Activated CD8-positive, alpha-beta memory T cell treated with anti-CD3 and anti-CD28 coated beads for 36 hours (primary cell): ENCODE measurements around the gene CENPO. TPM values are rescaled to one million over a fixed set of nuclear protein-coding genes. Genes with fewer than 3 reads are reported as not detected.
"Not testable (repeated sequence)": the region's sequence is repeated elsewhere in the genome, so short reads cannot be mapped to it uniquely, and the experiment has no call there.

Experiments used
- CTCF ChIA-PET: fragments of 350-600 bp; sonication (Branson Sonifier 250); formaldehyde crosslinking; loops from one replicate; lab custom pipeline; 2021; ENCODE audit warnings: antibody characterized with exemption; lab: Charles Lee
- POLR2A ChIA-PET: fragments of 350-600 bp; sonication (Branson Sonifier 250); formaldehyde crosslinking; loops from one replicate; lab custom pipeline; 2021; ENCODE audit warnings: antibody characterized with exemption; lab: Charles Lee
- total RNA-seq, 2 experiments: library from RNA; stranded (reverse); gene quantifications; one replicate each; pipeline ENCODE4 v1.2.3, GENCODE V29; 2021

CENPO gene
- total RNA-seq, 2 experiments from 2014 or later = 47.5 to 49.6 TPM

DNA sequence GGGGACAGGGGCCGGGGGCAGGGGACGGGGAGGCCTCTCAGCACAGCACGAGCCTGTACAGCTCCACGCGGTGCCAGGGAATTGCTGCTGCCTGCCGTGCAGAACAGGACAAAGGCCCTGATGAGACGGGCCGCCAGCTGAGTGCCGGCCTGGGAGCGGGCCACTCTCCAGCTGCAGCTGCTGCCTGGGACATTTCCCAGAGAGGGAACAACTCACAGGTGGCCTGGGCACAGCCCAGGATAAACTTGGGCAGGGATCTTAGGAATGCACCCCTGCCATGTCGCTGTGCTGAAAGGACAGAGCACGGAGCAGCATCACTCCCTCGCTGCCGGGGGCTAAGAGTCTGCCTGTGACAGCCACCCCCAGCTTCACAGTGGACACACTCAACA, 38.8 kb downstream of the CENPO start:
- CTCF ChIA-PET = no interaction called here
- POLR2A ChIA-PET = no interaction called here

DNA sequence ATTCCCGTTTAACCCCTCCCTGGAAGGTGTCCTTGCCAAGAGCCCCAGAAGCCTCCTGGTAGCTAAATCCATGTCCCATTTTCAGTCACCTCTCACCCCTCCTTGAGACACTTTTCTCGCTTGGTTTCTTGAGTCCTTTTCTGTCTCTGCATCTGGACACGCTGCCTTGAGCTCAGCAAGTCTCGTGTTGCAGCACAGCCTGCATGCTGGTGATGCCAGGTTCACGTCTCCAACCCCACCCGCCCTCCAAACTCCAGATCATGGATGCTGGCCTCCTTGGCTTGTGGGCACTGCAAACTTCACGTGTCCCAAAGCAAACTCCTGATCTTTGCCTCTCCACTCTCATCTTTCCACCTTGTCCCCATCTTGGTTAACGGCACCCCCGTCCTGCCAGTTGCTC, 39.3 kb downstream of the CENPO start:
- ChIA-PET CTCF (no interaction called here), POLR2A (no interaction called here)

DNA sequence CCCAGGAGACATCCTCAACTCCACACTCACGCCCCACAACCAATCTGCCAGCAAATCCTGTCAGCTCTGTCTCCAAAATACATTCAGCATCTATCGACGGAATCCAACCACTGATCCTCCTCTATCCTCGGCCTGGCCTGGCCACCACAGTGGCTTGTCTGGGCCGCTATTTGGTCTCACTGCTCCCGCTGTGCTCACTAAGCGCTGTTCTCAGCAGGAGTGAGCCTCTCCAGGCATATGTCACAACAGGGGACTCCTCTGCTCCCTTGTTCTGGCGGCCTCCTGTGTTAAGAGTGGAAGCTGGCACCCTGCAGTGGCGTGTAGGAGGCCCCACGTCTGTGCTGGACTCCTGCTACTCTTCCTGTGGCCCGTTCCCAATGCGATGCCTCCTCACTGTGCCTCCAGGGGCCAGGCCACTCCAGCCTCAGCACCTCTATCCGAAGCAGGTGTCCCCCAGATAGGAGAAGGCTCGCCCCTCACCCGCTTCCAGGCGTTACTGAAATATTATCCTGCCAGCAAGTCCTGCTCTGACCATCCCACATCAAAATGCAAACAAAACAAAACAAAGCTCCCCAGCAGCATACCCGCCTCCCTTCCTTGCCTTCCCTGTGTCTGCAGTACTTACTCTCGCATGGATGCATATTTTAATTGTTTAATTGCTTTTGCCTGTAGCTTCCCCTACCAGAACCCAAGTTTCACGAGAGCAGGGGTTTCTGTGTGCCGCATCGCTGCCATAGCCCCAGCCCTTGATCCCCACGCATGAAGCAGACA, 39.9 kb downstream of the CENPO start:
- ChIA-PET POLR2A (no interaction called here), CTCF (no interaction called here)

DNA sequence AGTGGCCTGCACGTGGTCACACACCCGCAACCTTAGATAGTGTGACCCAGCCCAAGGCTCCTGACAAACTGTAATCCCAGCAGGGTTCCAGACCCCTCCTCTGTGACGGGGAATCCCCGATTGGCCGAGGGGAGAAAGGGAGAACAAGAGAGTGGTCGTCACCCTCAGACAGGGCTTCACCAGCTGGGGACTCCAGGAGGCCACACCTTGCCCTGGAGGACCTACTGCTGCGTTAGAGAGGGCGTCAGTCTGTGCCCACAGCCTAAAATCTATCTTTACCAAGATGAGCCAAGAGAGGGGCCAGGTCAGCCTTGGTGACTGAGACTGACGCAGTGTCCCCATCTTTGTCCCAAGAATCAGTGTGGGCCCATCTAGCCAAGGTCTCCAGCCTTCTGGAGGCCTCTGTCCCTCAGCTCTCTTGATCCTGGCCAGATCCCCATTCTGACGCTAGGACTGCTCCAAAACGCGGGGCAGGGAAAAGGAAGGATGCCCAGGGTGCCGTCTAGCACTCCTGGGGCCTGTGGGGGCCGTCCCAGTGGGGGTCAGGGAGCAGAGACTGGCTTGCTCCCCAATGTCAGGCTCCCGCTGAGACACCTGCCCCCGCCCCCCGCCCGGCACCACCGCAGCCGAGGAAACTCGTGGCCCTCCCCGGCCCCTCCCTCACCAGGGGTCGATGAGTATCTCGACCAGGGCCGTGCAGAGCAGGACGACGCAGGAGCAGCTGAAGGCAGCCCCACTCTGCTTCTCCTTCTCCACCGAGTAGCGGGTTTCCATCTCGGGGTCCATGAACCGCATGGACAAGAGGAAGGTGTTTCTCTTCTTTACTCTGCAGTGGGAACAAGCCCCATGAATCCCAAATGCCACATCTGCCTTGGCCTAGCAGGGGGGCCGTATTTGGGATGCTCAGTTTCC, 40.9 kb downstream of the CENPO start:
- ChIA-PET CTCF (no interaction called here), POLR2A (no interaction called here)

DNA sequence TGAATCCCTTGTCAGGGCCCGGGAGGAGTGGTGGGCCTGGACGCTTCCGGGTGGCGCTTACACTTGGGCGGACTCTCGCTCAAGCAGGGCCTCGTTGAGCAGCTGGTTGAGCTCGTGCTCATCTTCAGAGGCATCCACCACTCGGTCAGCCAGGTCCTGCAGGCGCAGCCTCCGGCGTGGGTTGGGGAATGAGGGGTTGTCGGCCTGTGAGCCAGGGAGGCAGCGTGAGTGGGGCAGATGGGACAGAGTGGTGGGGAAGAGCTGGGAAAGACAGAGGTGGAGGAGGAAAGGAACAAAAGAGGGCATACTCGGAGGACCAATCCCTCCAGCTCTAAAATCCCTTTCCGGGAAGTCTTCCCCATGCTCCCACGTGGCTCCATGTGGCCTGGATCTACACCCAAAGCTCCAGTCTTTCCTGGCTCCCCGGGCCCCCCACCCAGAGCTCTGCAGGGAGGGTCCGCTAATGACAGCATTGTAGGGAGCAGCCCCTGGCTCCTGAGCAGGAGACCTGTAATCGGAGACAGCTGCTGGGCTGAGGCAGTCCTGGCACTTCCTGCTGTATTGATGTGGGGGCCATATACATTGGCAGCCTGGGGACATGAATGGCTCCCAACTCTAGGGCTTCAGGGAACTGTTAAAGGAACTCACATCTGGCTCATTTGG, 41.6 kb downstream of the CENPO start:
- ChIA-PET POLR2A (interaction anchor here (0.6 kb wide), 1 partner anchor 11 kb away, joined by 5 read pairs; no protein-coding TSS in a partner anchor), CTCF (no interaction called here)

DNA sequence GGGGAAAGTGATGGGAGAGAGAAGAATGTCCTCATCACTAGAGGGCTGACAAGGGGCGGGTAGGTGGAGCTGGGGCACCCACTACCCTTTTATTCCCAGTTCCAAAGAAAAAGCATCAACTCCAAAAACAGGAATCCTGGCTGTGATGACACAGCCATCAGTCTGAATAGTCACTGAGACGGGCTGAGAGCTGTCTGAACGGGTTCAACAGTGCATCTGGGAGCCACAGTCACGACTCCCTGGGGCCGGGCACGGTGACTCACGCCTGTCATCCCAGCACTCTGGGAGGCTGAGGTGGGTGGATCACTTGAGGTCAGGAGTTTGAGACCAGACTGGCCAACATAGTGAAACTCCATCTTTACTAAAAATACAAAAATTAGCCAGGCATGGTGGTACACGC, 42.2 kb downstream of the CENPO start:
- CTCF ChIA-PET = not testable (repeated sequence)
- POLR2A ChIA-PET = interaction anchor here (0.8 kb wide), 1 partner anchor 343 kb away, joined by 3 read pairs; no protein-coding TSS in a partner anchor

DNA sequence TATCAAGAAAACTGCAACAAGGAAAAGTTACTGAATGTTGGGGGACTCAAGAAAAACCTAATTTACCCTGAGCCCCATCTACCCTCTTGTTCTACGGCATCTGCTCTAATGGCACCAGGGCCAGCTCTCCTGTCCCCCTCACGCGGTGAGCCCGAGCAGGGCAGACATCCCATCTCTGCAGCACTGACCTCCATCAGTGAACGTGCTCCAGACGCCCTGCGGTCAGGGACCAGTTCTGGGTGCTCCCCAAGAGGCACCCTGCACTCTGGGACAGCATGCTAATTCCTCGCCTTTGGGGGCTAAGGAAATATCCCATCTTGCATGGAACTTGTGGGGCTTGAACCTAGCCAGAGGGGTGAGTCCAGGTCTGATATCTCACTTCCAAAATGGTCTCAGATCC, 43.0 kb downstream of the CENPO start:
- ChIA-PET POLR2A (interaction anchor here (0.8 kb wide), 1 partner anchor 342 kb away, joined by 3 read pairs; no protein-coding TSS in a partner anchor), CTCF (interaction anchor here (0.8 kb wide), 1 partner anchor 11 kb away, joined by 3 read pairs; no protein-coding TSS in a partner anchor)

DNA sequence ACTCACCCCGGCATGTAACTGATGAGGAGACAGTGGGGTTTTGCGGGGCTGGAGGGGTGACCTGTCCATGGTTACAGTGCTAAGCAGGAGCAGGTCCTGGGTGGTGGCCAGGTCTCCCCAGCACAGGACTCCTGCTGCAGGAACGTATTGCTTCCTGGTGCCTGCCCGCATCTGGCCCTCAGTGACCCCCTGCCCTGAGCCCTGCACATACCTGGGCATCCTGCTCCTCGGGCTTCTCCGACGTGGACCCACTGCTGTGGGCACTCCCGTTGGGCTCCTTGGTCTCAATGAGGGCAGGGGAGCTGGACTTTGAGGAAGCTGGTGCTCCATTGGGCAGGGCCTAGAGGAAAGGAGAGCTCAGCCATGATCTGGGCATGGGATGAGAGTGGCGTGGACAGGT, 43.5 kb downstream of the CENPO start:
- ChIA-PET POLR2A (no interaction called here), CTCF (interaction anchor here (0.8 kb wide), 1 partner anchor 11 kb away, joined by 3 read pairs; no protein-coding TSS in a partner anchor)

DNA sequence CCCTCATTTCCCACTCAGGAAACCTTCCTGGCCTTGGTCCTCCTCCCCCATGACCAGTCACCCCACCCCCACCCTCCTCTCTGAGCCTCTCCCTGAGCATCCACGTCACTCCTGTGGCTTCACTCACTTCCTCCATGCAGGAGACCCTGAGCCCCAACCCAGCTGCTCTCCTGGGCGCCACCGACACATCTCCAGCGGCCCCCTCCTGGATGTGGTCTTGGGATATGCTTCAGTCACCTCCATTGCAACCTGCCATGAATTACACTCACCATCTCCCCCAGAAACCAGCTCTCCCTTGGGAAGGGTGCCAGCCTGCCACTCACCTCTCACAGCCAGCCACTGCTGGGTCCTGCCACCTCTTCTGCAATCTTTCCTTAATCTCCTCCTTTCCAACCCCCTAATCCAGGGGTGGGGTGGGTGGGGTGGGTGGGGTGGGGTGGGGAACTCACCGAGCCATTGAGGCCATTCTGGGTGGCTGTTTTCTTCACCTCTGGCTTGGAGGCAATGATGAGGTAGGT, 44.8 kb downstream of the CENPO start:
- ChIA-PET CTCF (no interaction called here), POLR2A (no interaction called here)

DNA sequence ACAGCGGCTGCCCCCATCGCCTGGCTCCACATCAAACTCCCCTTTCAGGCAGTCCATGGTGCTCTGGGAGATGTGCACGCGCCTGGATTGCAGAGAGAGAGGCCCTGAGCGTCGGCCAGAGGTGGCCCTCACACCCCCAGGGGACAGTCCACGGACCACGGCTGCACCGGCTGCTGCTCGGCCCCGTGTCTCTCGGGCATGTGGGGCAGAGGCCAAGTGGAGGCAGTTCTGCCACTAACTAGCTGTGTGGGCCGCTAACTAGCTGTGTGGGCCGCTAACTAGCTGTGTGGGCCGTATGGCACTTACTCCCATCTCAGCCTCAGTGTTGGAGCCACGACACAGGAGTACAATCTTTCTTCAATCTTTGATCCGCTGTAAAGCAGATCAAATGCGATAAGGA, 45.3 kb downstream of the CENPO start:
- ChIA-PET CTCF (no interaction called here), POLR2A (no interaction called here)

DNA sequence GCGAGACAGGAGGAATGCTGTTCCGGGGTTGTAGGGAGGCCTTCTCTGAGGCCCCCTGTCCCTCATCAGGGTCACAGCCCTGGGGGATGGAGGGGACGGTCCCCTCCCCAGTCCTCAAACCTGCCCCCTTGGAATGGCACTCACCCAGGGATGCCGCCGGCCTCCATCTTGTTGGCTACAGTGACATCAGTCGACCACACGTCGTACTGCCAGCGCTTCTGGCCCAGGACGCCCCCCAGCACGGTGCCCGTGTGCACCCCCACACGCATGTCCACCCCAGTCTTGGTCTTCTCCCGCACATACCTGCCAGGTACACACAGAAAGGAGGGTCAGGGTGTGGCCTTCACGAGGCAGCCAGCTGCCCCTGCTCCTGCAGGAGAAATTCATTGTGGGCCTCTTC, 46.5 kb downstream of the CENPO start:
- ChIA-PET POLR2A (no interaction called here), CTCF (interaction anchor here (0.7 kb wide), 1 partner anchor 9 kb away, joined by 3 read pairs; no protein-coding TSS in a partner anchor)

DNA sequence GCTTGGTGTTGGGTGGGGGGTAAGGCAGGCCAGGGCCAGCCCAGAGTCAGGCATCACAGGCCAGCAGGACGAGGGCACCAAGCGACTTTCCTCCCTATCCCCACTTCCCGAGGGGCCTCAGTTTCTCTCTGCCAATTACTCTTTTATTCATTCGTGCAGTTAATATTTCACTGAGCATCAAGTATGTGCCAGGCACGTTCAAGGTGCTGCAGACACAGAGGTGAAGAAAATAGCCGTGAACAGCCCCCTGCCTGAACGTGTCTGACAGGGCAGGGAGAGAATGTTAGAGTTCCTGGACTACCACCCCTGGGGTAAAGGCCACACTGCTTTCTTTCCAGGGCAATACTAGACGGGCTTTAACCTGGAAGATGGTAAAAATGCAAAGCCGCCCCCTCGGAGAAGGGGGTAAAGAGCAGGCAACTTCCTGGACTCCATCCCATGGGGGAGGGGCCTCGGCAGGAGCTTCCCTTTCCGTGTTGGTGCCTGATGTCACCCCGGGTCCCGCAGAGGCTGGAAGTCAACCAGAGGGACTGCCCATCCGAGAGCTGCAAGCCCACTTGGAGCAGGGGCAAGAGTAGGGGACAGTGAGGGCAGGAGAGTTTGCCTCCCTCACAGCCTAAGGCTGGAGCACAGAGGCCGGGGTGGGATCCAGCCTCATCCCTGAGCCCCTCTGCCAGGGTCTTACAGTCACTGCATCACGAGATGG, 47.1 kb downstream of the CENPO start:
- CTCF ChIA-PET = interaction anchor here (0.7 kb wide), 1 partner anchor 10 kb away, joined by 3 read pairs; no protein-coding TSS in a partner anchor

DNA sequence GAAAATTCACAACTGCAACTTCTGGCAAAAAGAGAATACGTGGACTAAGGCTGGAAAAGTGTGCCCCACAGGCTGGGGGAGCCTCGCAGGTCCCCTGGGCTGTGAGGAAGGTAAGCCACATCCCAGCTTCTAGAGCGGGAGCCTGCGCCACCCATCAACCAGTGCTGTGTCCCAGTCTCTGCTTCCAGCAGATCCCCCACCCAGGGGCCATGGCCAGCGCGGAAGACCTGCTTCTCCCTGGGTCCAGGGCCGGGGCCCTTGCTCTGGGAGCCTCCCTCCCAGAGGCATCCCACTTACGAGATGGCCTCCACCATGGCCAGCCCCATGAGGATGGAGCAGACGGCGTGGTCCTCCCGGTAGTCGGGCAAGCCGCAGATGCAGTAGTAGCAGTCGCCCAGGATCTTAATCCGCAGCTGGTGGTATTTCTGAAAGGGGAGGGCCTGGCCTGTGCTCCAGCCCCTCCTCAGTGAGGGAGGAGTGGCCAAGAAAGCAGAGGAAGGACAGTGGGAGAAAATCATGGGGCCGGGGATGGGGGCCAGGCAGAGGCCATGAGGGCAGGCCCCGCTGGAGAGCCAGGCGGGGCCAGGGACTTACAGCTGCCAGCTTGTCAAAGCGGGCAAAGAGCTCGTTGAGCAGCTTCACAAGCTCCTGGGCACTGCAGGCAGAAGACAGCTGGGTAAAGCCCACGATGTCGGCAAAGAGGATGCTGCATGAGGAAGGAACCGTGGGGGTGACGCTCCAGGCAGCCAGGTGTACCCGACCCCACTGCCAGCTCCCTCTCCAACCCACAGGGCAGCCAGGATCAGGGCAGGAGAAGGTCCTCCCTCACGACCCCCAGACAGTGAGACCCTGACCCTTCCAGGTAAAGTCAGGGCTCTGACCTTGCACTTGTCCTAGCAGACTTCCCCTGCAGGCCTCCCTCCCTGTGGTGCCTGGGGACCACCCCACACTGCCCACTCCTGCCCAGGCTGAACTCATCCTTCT, 48.0 kb downstream of the CENPO start:
- ChIA-PET CTCF (no interaction called here), POLR2A (no interaction called here)

More for the DNA sequence above, 47.1 kb downstream of the CENPO start:
- POLR2A ChIA-PET = no interaction called here

DNA sequence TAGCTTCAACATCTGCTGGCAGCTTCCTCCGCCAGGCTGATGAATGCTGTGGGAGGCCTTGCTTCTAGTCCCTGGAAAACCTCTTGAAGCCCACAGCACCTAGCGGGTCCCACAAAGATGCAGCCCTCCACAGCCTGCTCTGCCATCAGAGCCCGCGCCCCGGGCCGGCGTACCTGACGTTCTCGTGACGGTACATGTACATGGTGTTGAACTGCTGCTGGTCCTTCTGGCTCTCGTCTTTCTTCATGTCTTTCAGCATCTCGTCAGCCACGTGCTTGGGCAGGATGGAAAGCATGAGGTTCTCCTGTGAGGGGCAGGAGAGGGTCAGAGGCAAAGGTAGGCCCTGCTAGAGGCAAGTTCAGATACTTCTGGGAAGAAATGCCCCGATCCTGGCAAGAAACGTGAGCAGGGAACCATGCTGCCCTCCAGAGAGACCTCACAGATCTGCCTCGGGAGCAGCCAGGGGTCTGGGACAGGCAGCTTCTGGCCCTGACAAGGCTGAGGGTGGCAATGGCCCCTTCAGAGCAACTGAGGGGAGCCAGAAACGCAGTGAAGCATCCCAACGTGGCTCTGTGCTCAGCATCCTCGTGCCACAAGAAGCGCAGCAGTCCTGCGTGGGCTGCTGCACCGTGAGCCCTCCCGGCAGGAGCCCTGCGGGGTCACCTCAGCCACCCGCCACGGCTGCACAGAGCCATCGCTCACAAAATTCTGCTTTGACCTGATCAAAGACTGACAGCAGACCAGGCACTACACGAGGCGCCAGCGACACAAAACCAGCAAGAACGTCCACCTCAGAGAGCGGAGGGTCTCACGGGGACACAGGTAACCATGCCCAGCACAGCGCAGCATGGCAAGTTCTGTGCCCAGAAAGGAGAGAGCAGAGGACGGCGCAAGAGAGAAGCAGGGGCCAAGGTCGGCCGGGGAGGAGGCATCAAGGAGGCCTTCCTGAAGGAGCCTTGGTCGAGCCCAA, 49.1 kb downstream of the CENPO start:
- ChIA-PET CTCF (no interaction called here), POLR2A (no interaction called here)

DNA sequence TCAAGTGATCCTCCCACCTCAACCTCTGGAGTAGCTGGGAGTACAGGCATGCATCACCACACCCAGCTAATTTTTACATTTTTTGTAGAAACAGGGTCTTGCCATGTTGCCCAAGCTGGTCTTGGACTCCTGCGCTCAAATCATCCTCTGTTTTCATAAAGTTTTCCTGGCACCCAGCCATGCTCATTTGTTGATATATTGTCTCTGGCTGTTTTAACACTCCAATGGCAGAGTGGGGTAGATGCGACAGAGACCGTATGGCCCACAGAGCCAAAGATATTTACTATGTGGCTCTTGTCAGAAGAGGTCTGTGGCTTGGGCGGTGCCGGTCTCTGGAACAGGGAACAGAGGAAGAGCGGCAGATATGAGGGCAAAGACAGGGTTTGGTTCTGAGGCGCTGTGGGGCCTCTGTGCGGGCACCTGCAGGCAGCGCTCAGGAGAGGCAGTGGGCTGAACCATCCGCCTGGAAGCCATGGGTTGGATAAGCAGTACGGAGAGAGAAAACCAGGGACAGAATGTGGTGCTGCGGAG, 50.2 kb downstream of the CENPO start:
- POLR2A ChIA-PET = no interaction called here
- CTCF ChIA-PET = no interaction called here

DNA sequence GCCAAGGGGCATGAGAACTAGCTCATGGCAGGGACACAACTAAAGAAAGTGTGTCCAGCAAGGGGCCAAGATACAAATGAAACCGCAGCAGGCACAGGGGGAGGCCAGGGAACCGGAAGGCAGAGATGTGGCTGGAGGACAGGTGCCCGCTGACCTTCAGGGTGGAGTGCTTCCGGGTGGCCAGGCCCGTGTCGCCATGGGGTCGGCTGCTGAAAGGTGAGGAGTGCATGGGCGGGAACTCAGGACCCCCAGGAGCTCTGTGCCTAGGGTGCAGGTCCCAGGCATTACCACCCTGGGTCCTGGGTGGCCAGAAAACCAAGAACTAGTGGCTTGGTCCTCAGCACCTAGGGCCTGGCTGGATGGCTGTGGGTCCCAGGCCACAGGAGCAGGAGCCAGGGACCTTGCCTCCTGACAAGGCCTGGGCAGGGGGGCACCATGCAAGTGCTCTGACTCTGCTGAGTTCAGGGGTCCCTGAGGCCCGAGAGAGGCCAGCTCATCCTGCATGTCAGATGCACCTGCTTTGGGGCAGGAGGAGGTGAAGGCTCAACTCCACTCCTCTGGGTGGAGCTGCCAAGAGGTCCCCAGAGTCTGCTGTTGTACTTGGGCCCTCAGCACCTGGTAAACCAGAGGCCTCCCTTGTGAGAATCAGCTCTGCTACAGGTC, 50.9 kb downstream of the CENPO start:
- ChIA-PET POLR2A (no interaction called here), CTCF (no interaction called here)
